NCI-H2227 (cell line): ENCODE data around the gene AKAP6.
A peak's percentile ranks its signal among the peaks of the same experiment; 100 is the strongest.

Experiments used
- DNase-seq: peaks from one replicate; lab custom pipeline; 2025; ENCODE audit not compliant: unreplicated experiment; lab: John Stamatoyannopoulos, UW

Gene AKAP6

GRCh38 chr14:32607399-32607798 lies 278.3 kb downstream of the AKAP6 start:
- no peak for DNase-seq

- DNase-seq: no peak
Measured at GRCh38 chr14:32608857-32609256, 279.8 kb downstream of the AKAP6 start.

GRCh38 chr14:32609388-32609787 lies 280.3 kb downstream of the AKAP6 start:
- no peak for DNase-seq

GRCh38 chr14:32611752-32612151 lies 282.7 kb downstream of the AKAP6 start:
- DNase-seq: no peak

GRCh38 chr14:32618991-32619390 lies 289.9 kb downstream of the AKAP6 start:
- no peak for DNase-seq

- no peak for DNase-seq
Measured at GRCh38 chr14:32620303-32620702, 291.2 kb downstream of the AKAP6 start.

- DNase-seq: no peak
Measured at GRCh38 chr14:32620724-32621123, 291.6 kb downstream of the AKAP6 start.

GRCh38 chr14:32621585-32621984 lies 292.5 kb downstream of the AKAP6 start:
- no peak for DNase-seq

GRCh38 chr14:32622742-32623141 lies 293.6 kb downstream of the AKAP6 start:
- no peak for DNase-seq

- DNase-seq: no peak
Measured at GRCh38 chr14:32623300-32624093, 294.4 kb downstream of the AKAP6 start.

- no peak for DNase-seq
Measured at GRCh38 chr14:32625211-32625610, 296.1 kb downstream of the AKAP6 start.

- peak; percentile 67 for DNase-seq
Measured at GRCh38 chr14:32627545-32628298, 298.6 kb downstream of the AKAP6 start.

- peak; percentile 49 for DNase-seq
Measured at GRCh38 chr14:32629236-32629635, 300.1 kb downstream of the AKAP6 start.

- DNase-seq: no peak
Measured at GRCh38 chr14:32630701-32631100, 301.6 kb downstream of the AKAP6 start.

- no peak for DNase-seq
Measured at GRCh38 chr14:32633224-32633859, 304.2 kb downstream of the AKAP6 start.

GRCh38 chr14:32633930-32634329 lies 304.8 kb downstream of the AKAP6 start:
- DNase-seq: no peak

GRCh38 chr14:32635061-32635719 lies 306.1 kb downstream of the AKAP6 start:
- no peak for DNase-seq

- no peak for DNase-seq
Measured at GRCh38 chr14:32637582-32637981, 308.5 kb downstream of the AKAP6 start.

- no peak for DNase-seq
Measured at GRCh38 chr14:32639208-32639607, 310.1 kb downstream of the AKAP6 start.

- DNase-seq: no peak
Measured at GRCh38 chr14:32645551-32645950, 316.5 kb downstream of the AKAP6 start.

- no peak for DNase-seq
Measured at GRCh38 chr14:32648434-32648833, 319.3 kb downstream of the AKAP6 start.
